HCT116 (cell line): ENCODE results near the gene AKR1B1.

ENCODE experiments used
- ATF3 ChIP-seq: IDR thresholded peaks from 2 replicates; pipeline ENCODE4 v1.6.1; 2012
- CTCF ChIP-seq, 3 experiments: fragments of 200-600 bp in 1 of 3; sonication (generic) in 1 of 3; IDR thresholded peaks in 2 of 3; conservative IDR thresholded peaks in 1 of 3; 2 replicates each; pipeline ENCODE4 v1.5.1; 2012 to 2017; ENCODE audit warnings: low read depth in 2 of 3, low read length in 2 of 3, antibody characterized with exemption in 1 of 3, borderline replicate concordance in 1 of 3, control low read depth in 1 of 3, mild to moderate bottlenecking in 1 of 3, mixed read lengths in 1 of 3, mixed run types in 1 of 3, moderate library complexity in 1 of 3; ENCODE audit not compliant: insufficient read depth in 1 of 3
- EGR1 ChIP-seq: IDR thresholded peaks from 2 replicates; pipeline ENCODE4 v1.6.1; 2012; ENCODE audit warnings: low read depth
- ZNF274 ChIP-seq: fragments of 200-500 bp; sonication (Bioruptor generic); IDR thresholded peaks from 2 replicates; pipeline ENCODE4 v1.6.1; 2014; ENCODE audit warnings: mild to moderate bottlenecking, low read depth, low read length, inconsistent platforms

- no peak for TF ChIP-seq CTCF (IDR thresholded peaks at IDR 0.05 in 2 of 3, conservative IDR thresholded peaks at IDR 0.05 in 1 of 3; ENCODE audit: borderline replicate concordance in 1 of 3, insufficient read depth in 1 of 3, low read depth in 2 of 3, low read length in 2 of 3)
- no peak for TF ChIP-seq ZNF274
- no peak for TF ChIP-seq ATF3
- TF ChIP-seq EGR1 = no peak
Observed at GRCh38 chr7:134500982-134501381, 42.1 kb upstream of the AKR1B1 start.
